ENCODE data around the gene PPP1R3G.

- TF ChIP-seq CTCF (IDR thresholded peaks at IDR 0.05) (no peak), POLR2A (IDR thresholded peaks at IDR 0.05) (no peak)
Measured at GRCh38 chr6:5126214-5126613, 41.1 kb downstream of the PPP1R3G start.

Measured in ovary (tissue), 3 donors.